ENCODE measurements around the gene BRD3OS. TPM values are rescaled to one million over a fixed set of nuclear protein-coding genes. Genes with fewer than 3 reads are reported as not detected.

Gene BRD3OS
- polyA plus RNA-seq, 1 experiment, result 23.5 TPM

DNA sequence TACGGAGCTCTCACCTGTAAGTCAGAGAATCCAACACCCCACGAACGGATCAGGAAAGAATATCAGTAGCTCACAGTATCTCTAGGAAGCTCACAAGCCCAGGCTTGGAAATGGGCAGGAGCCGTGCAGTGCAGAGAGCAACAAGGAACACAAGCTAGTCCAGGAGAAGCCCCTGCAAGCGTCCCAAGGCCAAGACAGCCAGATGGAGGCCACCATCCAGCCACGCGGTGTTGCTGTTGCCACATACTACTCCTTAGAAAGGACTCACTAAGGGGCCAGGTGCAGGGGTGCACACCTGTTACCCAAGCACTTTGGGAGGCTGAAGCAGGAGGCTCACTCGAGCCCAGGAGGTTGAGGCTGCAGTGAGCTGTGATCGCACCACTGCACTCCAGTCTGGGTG, 17.7 kb upstream of the BRD3OS start:
- TF ChIP-seq, protein P1, sequence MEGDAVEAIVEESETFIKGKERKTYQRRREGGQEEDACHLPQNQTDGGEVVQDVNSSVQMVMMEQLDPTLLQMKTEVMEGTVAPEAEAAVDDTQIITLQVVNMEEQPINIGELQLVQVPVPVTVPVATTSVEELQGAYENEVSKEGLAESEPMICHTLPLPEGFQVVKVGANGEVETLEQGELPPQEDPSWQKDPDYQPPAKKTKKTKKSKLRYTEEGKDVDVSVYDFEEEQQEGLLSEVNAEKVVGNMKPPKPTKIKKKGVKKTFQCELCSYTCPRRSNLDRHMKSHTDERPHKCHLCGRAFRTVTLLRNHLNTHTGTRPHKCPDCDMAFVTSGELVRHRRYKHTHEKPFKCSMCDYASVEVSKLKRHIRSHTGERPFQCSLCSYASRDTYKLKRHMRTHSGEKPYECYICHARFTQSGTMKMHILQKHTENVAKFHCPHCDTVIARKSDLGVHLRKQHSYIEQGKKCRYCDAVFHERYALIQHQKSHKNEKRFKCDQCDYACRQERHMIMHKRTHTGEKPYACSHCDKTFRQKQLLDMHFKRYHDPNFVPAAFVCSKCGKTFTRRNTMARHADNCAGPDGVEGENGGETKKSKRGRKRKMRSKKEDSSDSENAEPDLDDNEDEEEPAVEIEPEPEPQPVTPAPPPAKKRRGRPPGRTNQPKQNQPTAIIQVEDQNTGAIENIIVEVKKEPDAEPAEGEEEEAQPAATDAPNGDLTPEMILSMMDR (IDR thresholded peaks at IDR 0.05; ENCODE audit: insufficient read depth, low read depth, low read length), result no peak
- H3K36me3 ChIP-seq (ENCODE audit: control insufficient read depth, insufficient read depth, low read length), result no peaks in the 10 kb centered on the region
- H3K4me3 ChIP-seq (ENCODE audit: low read depth, low read length), result no peak overlapping the region
- POLR2A ChIA-PET, result no interaction called here
- CTCF ChIA-PET, result interaction anchor here (0.7 to 5.5 kb wide), 4 partner anchors 13 to 391 kb away, joined by 3 to 39 read pairs (median 4); no protein-coding TSS in a partner anchor
- no peak for DNase-seq (ENCODE audit: low read depth)
- no peaks in the 10 kb centered on the region for H3K27me3 ChIP-seq (ENCODE audit: control insufficient read depth, insufficient read depth, low read length)

DNA sequence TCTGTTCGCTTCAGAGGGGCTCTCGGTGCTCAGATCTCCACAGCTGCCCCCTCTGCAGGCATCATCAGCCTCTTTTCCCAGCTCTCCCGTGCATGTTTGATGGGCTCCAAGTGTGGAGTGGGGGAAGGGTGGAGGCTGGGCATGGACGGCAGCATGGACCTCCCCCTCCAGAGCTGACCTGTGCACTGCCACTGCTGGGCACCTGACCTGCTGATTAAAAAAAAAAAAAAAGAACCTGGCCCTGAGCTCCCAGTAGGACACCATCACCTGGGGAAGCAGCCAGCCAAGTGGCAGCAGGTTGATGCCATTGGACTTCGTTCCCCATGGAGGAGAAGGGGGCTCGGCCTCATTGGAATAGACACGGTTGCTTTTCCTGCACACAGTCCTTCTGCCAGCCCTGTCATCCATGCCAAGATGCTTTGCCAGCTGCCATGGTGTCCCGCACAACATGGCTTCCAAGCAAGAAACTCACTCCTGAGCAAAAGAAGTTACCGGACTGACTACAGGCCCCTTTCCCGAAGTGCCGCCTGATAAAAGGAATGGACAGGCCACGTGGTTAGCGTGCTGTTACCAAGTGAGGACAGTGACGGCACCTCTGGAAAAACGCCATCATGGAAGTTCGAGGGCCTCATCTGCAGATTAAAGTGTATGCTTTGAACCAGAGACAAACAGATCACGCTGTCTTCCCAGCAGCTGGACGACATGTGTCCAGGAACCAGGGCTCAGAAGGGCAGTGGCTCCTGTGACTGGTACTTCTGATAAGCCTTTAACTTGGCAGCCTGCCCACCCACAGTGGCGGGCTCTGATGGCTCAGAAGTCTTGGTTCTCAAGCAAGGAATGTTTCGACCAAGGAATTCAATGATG, 14.7 kb upstream of the BRD3OS start:
- Histone ChIP-seq H3K4me3 (ENCODE audit: low read depth, low read length) (no peak overlapping the region), H3K36me3 (ENCODE audit: control insufficient read depth, insufficient read depth, low read length) (no peaks in the 10 kb centered on the region), H3K27me3 (ENCODE audit: control insufficient read depth, insufficient read depth, low read length) (no peaks in the 10 kb centered on the region)
- CTCF ChIA-PET, result no interaction called here
- TF ChIP-seq, protein P1 (IDR thresholded peaks at IDR 0.05; ENCODE audit: insufficient read depth, low read depth, low read length), result no peak
- DNase-seq (ENCODE audit: low read depth), result no peak
- POLR2A ChIA-PET, result interaction anchor here (0.6 kb wide), 1 partner anchor 15 kb away, joined by 6 read pairs; the partner anchor contains the start of gene BRD3OS

DNA sequence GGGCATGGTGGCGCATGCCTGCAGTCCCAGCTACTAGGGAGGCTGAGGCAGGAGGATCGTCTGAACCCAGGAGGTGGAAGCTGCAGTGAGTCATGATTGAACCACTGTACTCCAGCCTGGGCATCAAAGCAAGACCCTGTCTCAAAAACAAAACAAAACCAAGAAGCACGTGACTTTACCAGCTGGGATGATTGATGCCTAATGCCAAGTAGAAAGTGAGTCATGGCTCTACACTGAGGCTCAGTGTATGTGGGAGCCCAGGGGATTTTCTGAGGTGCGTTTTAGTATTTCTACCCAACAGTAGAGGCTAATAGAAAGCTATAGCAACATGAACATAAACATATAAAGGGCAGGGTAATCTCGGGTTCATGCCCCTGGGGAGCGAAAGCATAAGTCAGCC, 13.9 kb upstream of the BRD3OS start:
- ChIA-PET POLR2A (no interaction called here), CTCF (no interaction called here)
- Histone ChIP-seq H3K27me3 (ENCODE audit: control insufficient read depth, insufficient read depth, low read length) (no peaks in the 10 kb centered on the region), H3K4me3 (ENCODE audit: low read depth, low read length) (no peak overlapping the region), H3K36me3 (ENCODE audit: control insufficient read depth, insufficient read depth, low read length) (no peaks in the 10 kb centered on the region)
- TF ChIP-seq, protein P1 (IDR thresholded peaks at IDR 0.05; ENCODE audit: insufficient read depth, low read depth, low read length), result no peak
- DNase-seq (ENCODE audit: low read depth), result no peak

DNA sequence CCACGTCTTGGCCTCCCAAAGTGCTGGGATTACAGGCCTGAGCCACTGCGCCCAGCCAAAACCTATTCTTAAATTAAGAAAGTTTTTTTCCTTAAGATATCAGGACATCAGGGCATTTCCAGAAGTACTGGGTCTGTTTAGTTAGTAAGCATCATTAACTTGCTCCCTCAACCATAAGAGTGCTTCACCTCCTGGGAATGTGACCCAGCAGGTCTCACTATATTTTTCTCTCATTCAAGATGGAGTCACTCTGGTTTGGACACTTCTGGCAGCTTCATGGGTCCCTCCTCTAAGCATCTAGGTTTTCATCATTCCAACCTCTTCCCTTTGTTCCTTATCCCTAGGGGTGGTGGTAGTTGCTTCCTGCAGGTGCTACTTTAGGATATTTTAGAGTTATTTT, 10.3 kb upstream of the BRD3OS start:
- ChIA-PET CTCF (no interaction called here), POLR2A (no interaction called here)
- Histone ChIP-seq H3K36me3 (ENCODE audit: control insufficient read depth, insufficient read depth, low read length) (no peaks in the 10 kb centered on the region), H3K4me3 (ENCODE audit: low read depth, low read length) (no peak overlapping the region), H3K27me3 (ENCODE audit: control insufficient read depth, insufficient read depth, low read length) (no peaks in the 10 kb centered on the region)
- no peak for DNase-seq (ENCODE audit: low read depth)
- TF ChIP-seq, protein P1 (IDR thresholded peaks at IDR 0.05; ENCODE audit: insufficient read depth, low read depth, low read length), result no peak

DNA sequence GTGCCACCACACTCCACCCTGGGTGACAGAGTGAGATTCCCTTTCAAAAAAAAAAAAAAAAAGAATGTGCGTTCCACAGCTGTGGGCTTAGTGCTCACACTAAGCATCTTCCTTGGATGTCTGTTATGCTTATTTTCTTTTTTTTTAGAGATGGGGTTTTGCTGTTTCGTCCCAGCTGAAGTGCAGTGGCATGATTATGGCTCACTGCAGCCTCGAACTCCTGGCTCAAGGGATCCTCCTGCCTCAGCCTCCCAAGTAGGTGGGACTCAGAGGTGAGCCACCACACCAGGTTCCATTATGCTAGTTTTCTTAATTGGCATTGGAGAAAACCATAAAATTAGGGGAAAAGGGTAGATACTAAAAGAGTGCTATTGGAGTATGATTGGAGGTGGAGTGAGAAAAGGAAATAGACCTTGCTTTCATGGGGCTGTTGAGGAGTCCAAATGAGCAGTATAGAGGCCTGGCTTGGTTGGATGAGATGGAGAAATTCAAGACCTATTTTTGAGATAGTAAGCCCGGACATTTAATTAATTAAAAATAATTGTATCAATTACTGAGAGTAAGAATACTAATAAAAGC, 978 bp upstream of the BRD3OS start:
- ChIA-PET POLR2A (interaction anchor here (0.6 kb wide), 1 partner anchor 229 kb away, joined by 3 read pairs; no protein-coding TSS in a partner anchor), CTCF (interaction anchor here (4.4 kb wide), 1 partner anchor 29 kb away, joined by 18 read pairs; no protein-coding TSS in a partner anchor)
- DNase-seq (ENCODE audit: low read depth), result no peak
- no peaks in the 10 kb centered on the region for H3K27me3 ChIP-seq (ENCODE audit: control insufficient read depth, insufficient read depth, low read length)
- peaks cover 12% of the 10 kb centered on the region for H3K36me3 ChIP-seq (ENCODE audit: control insufficient read depth, insufficient read depth, low read length)
- TF ChIP-seq, protein P1 (IDR thresholded peaks at IDR 0.05; ENCODE audit: insufficient read depth, low read depth, low read length), result no peak
- H3K4me3 ChIP-seq (ENCODE audit: low read depth, low read length), result peak overlapping the region; percentile 45

Data from BJ (cell line).